Testis (tissue), 2 donors: Measurements from ENCODE around the gene VPS26A.

Source experiments
- CTCF ChIP-seq, 3 experiments: fragments of 450-650 bp in 2 of 3; fragments of 200-600 bp in 1 of 3; sonication (generic) in 1 of 3; IDR thresholded peaks; one replicate each; pipeline ENCODE4 v1.5.1; 2016 to 2019; ENCODE audit warnings: antibody characterized with exemption in 3 of 3, mild to moderate bottlenecking in 2 of 3, moderate library complexity in 1 of 3
- POLR2A ChIP-seq: fragments of 450-650 bp; IDR thresholded peaks from one replicate; pipeline ENCODE4 v1.6.1; 2017; ENCODE audit warnings: antibody characterized with exemption, mild to moderate bottlenecking, moderate library complexity

DNA sequence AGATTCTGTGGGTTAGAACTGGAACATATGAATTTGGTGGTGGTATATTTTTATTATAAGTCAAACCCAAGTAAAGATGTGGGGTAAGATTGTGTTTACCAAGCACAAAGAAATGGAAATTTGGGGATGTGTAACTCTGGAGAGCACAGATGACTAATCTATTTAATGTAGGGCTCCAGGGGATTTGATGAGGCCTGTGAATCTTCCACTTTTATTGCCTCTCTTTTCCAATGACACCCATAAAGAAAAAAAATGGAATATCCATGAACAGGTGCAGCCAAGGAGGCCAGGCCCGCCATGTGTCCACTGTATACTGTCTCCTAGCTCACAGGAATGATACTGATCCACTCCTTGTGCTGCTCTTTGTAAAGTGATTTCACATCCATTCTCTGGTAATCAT, 33.3 kb upstream of the VPS26A start:
- TF ChIP-seq CTCF (IDR thresholded peaks at IDR 0.05) = no peak
- no peak for TF ChIP-seq POLR2A
